Dedifferentiated amniotic fluid mesenchymal stem cell (primary cell): ENCODE data around the gene LIPM.

Experiments
- DNase-seq: peaks from one replicate; pipeline ENCODE4 v3.0.0-alpha.2; 2016; ENCODE audit errors: extremely low spot score

LIPM gene

GRCh38 chr10:88802523-88803285, at the start of gene LIPM:
TSS of gene LIPM (plus strand) at chr10:88802730. CDS start at chr10:88802897, 167 bp downstream.
- DNase-seq = no peak

GRCh38 chr10:88754287-88754686, 48.2 kb upstream of the LIPM start:
- DNase-seq = peak; percentile 61

GRCh38 chr10:88755753-88756152, 46.8 kb upstream of the LIPM start:
- no peak for DNase-seq

GRCh38 chr10:88756660-88757059, 45.9 kb upstream of the LIPM start:
- no peak for DNase-seq

GRCh38 chr10:88759366-88760101, 43.0 kb upstream of the LIPM start, which contains the start of gene LIPN:
TSS of gene LIPN (plus strand) at chr10:88760020. CDS start at chr10:88761406, 1,386 bp downstream.
- DNase-seq = no peak

GRCh38 chr10:88762906-88763305, 39.6 kb upstream of the LIPM start:
- no peak for DNase-seq

- DNase-seq = no peak
Measured at GRCh38 chr10:88763441-88763840, 39.1 kb upstream of the LIPM start.

- no peak for DNase-seq
Measured at GRCh38 chr10:88764110-88764509, 38.4 kb upstream of the LIPM start.

GRCh38 chr10:88765816-88766215, 36.7 kb upstream of the LIPM start:
- DNase-seq = no peak

- no peak for DNase-seq
Measured at GRCh38 chr10:88769384-88769783, 33.1 kb upstream of the LIPM start.

GRCh38 chr10:88781206-88781605, 21.3 kb upstream of the LIPM start:
- no peak for DNase-seq

GRCh38 chr10:88782222-88782621, 20.3 kb upstream of the LIPM start:
- no peak for DNase-seq

- DNase-seq = no peak
Measured at GRCh38 chr10:88783724-88784123, 18.8 kb upstream of the LIPM start.

- DNase-seq = no peak
Measured at GRCh38 chr10:88786032-88786770, 16.3 kb upstream of the LIPM start.

GRCh38 chr10:88787463-88787862, 15.1 kb upstream of the LIPM start:
- no peak for DNase-seq

- no peak for DNase-seq
Measured at GRCh38 chr10:88788924-88789323, 13.6 kb upstream of the LIPM start.

- DNase-seq = no peak
Measured at GRCh38 chr10:88791924-88792323, 10.6 kb upstream of the LIPM start.

- no peak for DNase-seq
Measured at GRCh38 chr10:88792661-88793060, 9.9 kb upstream of the LIPM start.

- DNase-seq = no peak
Measured at GRCh38 chr10:88793712-88794299, 8.7 kb upstream of the LIPM start.

- no peak for DNase-seq
Measured at GRCh38 chr10:88794731-88795130, 7.8 kb upstream of the LIPM start.

GRCh38 chr10:88800152-88801125, 2.1 kb upstream of the LIPM start:
- DNase-seq = no peak
